ENCODE results near the gene HUS1B.

DNA sequence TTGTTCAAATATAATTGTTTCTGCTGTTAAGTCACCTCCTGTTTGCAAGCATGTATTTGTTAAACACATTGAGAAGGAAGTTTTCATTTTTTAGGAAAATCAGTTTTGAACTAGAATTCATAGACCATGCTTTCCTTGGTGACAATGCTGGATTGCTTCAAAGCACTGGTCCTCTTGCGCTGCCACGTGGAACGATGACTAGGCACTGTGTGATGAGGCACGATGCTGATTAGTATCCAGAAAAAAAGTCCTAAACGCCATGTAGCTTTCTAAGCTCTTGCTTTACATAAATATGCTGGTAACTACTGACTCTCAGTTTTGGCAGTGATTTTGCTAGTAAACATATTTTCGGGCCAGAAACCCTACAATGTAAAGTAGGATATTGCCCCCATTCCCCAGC is 47.1 kb upstream of the HUS1B start:
- TF ChIP-seq, protein P1, sequence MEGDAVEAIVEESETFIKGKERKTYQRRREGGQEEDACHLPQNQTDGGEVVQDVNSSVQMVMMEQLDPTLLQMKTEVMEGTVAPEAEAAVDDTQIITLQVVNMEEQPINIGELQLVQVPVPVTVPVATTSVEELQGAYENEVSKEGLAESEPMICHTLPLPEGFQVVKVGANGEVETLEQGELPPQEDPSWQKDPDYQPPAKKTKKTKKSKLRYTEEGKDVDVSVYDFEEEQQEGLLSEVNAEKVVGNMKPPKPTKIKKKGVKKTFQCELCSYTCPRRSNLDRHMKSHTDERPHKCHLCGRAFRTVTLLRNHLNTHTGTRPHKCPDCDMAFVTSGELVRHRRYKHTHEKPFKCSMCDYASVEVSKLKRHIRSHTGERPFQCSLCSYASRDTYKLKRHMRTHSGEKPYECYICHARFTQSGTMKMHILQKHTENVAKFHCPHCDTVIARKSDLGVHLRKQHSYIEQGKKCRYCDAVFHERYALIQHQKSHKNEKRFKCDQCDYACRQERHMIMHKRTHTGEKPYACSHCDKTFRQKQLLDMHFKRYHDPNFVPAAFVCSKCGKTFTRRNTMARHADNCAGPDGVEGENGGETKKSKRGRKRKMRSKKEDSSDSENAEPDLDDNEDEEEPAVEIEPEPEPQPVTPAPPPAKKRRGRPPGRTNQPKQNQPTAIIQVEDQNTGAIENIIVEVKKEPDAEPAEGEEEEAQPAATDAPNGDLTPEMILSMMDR (IDR thresholded peaks at IDR 0.05): no peak
- no peak for TF ChIP-seq POLR2A (IDR thresholded peaks at IDR 0.05)
- no peak for TF ChIP-seq EP300 (IDR thresholded peaks at IDR 0.05)

All from tibial nerve (tissue), 4 donors.